Stimulated activated CD4-positive, alpha-beta T cell treated with anti-CD3 and anti-CD28 coated beads, Interleukin-1b, Interleukin-23, amount 100 ng/mL, for 24 hours (primary cell): Measurements from ENCODE around the gene RAB11B.
A peak's percentile ranks its signal among the peaks of the same experiment; 100 is the strongest.
"Not testable (repeated sequence)": the region's sequence is repeated elsewhere in the genome, so short reads cannot be mapped to it uniquely, and the experiment has no call there.

ENCODE experiments used
- DNase-seq, 4 experiments: peaks; one replicate each; pipeline ENCODE4 v3.0.0-alpha.2; 2020; ENCODE audit warnings: low read depth in 4 of 4, low spot score in 1 of 4

Gene RAB11B

GRCh38 chr19:8389891-8390616 lies at the start of gene RAB11B:
Gene RAB11B (plus strand): TSS chr19:8390360. CDS start chr19:8390417, 57 bp downstream.
- peak; percentile 88 to 97 (median 92) for DNase-seq

- not testable (repeated sequence) for DNase-seq
Observed at GRCh38 chr19:8341504-8341903, 48.7 kb upstream of the RAB11B start.

- no peak for DNase-seq
Observed at GRCh38 chr19:8342316-8342683, 47.9 kb upstream of the RAB11B start.

GRCh38 chr19:8342684-8343482 lies 47.3 kb upstream of the RAB11B start, which contains the start of gene KANK3:
Gene KANK3 (minus strand): TSS chr19:8343262. CDS start chr19:8337828, 5,434 bp downstream.
- peak; percentile 79 to 93 (median 84) for DNase-seq

GRCh38 chr19:8343483-8343844 lies 46.7 kb upstream of the RAB11B start:
- DNase-seq, result no peak

GRCh38 chr19:8349629-8350372 lies 40.4 kb upstream of the RAB11B start:
- not testable (repeated sequence) for DNase-seq

GRCh38 chr19:8352134-8352827 lies 37.9 kb upstream of the RAB11B start:
- DNase-seq, result no peak

GRCh38 chr19:8352845-8353244 lies 37.3 kb upstream of the RAB11B start:
- DNase-seq, result not testable (repeated sequence)

GRCh38 chr19:8355631-8356402 lies 34.3 kb upstream of the RAB11B start:
- DNase-seq, result no peak

- DNase-seq, result no peak
Observed at GRCh38 chr19:8357007-8357521, 33.1 kb upstream of the RAB11B start.

- no peak for DNase-seq
Observed at GRCh38 chr19:8358948-8359347, 31.2 kb upstream of the RAB11B start.

GRCh38 chr19:8360196-8360595 lies 30.0 kb upstream of the RAB11B start:
- DNase-seq, result no peak

- peak in 1 of 4 experiments; percentile 34 for DNase-seq
Observed at GRCh38 chr19:8361921-8362793, 28.0 kb upstream of the RAB11B start.

GRCh38 chr19:8363803-8364771 lies 26.1 kb upstream of the RAB11B start, which contains the start of gene ANGPTL4:
Gene ANGPTL4 (plus strand): TSS chr19:8364155. CDS start chr19:8364322, 167 bp downstream.
- peak in 3 of 4 experiments; percentile 32 to 69 (median 35) for DNase-seq

- no peak for DNase-seq
Observed at GRCh38 chr19:8366121-8366581, 24.0 kb upstream of the RAB11B start.

- DNase-seq, result no peak
Observed at GRCh38 chr19:8366961-8367326, 23.2 kb upstream of the RAB11B start.

- DNase-seq, result no peak
Observed at GRCh38 chr19:8367327-8368001, 22.7 kb upstream of the RAB11B start.
